HG03432 (cell line): Measurements from ENCODE around the gene OR5T2.
"Not testable (repeated sequence)": the region's sequence is repeated elsewhere in the genome, so short reads cannot be mapped to it uniquely, and the experiment has no call there.

ENCODE experiments used
- ATAC-seq: cut with Tn5 transposase; IDR thresholded peaks from one replicate; pipeline ENCODE4 v1.9.1; 2021; ENCODE audit warnings: mild to moderate bottlenecking, moderate library complexity; ENCODE audit not compliant: unreplicated experiment

The OR5T2 gene

GRCh38 chr11:56234155-56234554, at the start of gene OR5T2:
Gene OR5T2, minus strand, starts transcription at chr11:56234255. Its CDS starts 1,193 bp downstream, at chr11:56233062.
- no peak for ATAC-seq

GRCh38 chr11:56273854-56274253, 39.8 kb upstream of the OR5T2 start, which contains the start of gene OR5T1:
Gene OR5T1, plus strand, starts transcription at chr11:56274154. Its CDS starts 1,485 bp downstream, at chr11:56275639.
- ATAC-seq = no peak

- no peak for ATAC-seq
Measured at GRCh38 chr11:56271092-56271491, 37.0 kb upstream of the OR5T2 start.

- ATAC-seq = no peak
Measured at GRCh38 chr11:56251954-56252353, 17.9 kb upstream of the OR5T2 start, which contains the start of gene OR5T3. Gene OR5T3, plus strand, starts transcription at chr11:56252254. Its CDS starts 0 bp downstream, at chr11:56252254.

GRCh38 chr11:56219735-56220134, 14.3 kb downstream of the OR5T2 start:
- ATAC-seq = not testable (repeated sequence)

- no peak for ATAC-seq
Measured at GRCh38 chr11:56214537-56214936, 19.5 kb downstream of the OR5T2 start.

GRCh38 chr11:56207790-56208189, 26.3 kb downstream of the OR5T2 start:
- no peak for ATAC-seq

- ATAC-seq = no peak
Measured at GRCh38 chr11:56197367-56197766, 36.7 kb downstream of the OR5T2 start.

- ATAC-seq = no peak
Measured at GRCh38 chr11:56196705-56197104, 37.4 kb downstream of the OR5T2 start.

GRCh38 chr11:56188602-56189001, 45.5 kb downstream of the OR5T2 start:
- no peak for ATAC-seq

GRCh38 chr11:56183459-56183858, 50.6 kb downstream of the OR5T2 start:
- ATAC-seq = no peak
